ENCODE data around the gene OXNAD1.

- TF ChIP-seq CTCF (IDR thresholded peaks at IDR 0.05): no peak
- TF ChIP-seq POLR2A (IDR thresholded peaks at IDR 0.05): no peak
These were observed 51.4 kb downstream of the OXNAD1 start for GRCh38 chr3:16316396-16316795.

All from body of pancreas (tissue), 4 donors.